IPS DF 6.9 (cell line): ENCODE measurements around the gene CTDNEP1.

ENCODE experiments used
- DNase-seq: peaks from one replicate; pipeline ENCODE4 v3.0.0-alpha.2; 2013; ENCODE audit warnings: low read depth, low spot score
- H3K27ac ChIP-seq: one replicate; pipeline ENCODE4 v1.5.1; 2013; ENCODE audit warnings: low read length, control low read depth
- H3K27me3 ChIP-seq: 2 replicates; pipeline ENCODE4 v1.6.1; 2013; ENCODE audit warnings: mild to moderate bottlenecking, low read length; ENCODE audit not compliant: control insufficient read depth, insufficient read depth
- H3K36me3 ChIP-seq: 2 replicates; pipeline ENCODE4 v1.6.1; 2013; ENCODE audit warnings: low read length; ENCODE audit not compliant: control insufficient read depth, insufficient read depth
- H3K4me1 ChIP-seq: 2 replicates; pipeline ENCODE4 v1.6.1; 2013; ENCODE audit warnings: low read length; ENCODE audit not compliant: control insufficient read depth, insufficient read depth
- H3K4me3 ChIP-seq: 2 replicates; pipeline ENCODE4 v1.5.1; 2013; ENCODE audit warnings: mild to moderate bottlenecking, low read length
- H3K9me3 ChIP-seq: 2 replicates; pipeline ENCODE4 v1.6.1; 2013; ENCODE audit warnings: low read length, inconsistent platforms; ENCODE audit not compliant: control insufficient read depth, insufficient read depth
- WGBS: extraction: QIAGEN DNeasy Blood & Tissue Kit; methylation state at CpG from one replicate; pipeline ENCODE4 v1.1.7; 2013; ENCODE audit warnings: mixed read lengths, missing lambda C conversion rate; ENCODE audit not compliant: insufficient read length, insufficient coverage; 5-methylcytosine and 5-hydroxymethylcytosine counted together

The CTDNEP1 gene

DNA sequence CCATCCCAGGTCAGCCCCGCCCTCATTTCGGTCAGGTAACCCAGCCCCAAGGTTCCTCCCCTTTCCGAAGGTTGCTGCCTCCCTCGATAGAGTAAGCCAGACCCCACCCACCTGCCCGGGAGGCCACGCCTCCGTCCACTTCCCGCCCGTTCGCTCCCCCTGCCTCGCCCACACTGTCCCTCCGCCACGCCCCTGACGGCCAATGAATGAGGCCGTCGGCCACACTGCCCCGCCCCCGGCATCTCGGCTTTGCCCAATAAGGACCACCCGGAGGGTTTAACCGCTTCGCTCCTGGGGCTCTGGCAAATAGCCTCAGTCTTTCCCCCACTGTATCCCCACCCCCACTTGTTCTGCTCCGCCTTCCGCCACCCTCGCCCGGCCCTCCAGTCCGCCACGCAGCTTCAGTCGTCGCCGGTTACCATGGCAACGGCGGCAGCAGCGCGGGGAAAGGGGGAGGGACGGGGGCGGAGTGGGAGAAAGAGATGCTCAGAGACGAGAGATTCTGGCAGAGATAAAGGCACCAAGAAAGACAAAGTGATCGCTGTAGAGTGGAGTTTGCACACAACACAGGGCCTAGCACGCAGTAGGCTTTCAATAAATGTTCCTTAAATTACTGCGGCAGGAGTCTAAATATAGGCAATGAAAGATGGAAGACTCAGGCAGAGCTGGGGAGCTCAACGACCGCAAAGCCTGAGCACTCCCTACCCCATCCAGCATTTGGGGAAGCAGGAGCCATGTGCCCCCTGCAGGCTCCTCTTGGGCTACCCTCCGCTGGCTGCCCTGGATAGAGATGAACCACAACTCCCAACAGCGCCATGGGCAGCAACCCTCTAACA is 37.0 kb downstream of the CTDNEP1 start:
- H3K36me3 ChIP-seq = no peaks in the 10 kb centered on the region
- no peak overlapping the region for H3K27ac ChIP-seq
- peak; percentile 99 for DNase-seq
- H3K4me3 ChIP-seq = peak overlapping the region; percentile 34; the same call in 1 of the 2 replicates
- WGBS = no CpG with 5 or more reads among the region's 45 CpGs
- no peaks in the 10 kb centered on the region for H3K27me3 ChIP-seq
- H3K4me1 ChIP-seq = peaks cover 3% of the 10 kb centered on the region
- H3K9me3 ChIP-seq = no peaks in the 10 kb centered on the region

DNA sequence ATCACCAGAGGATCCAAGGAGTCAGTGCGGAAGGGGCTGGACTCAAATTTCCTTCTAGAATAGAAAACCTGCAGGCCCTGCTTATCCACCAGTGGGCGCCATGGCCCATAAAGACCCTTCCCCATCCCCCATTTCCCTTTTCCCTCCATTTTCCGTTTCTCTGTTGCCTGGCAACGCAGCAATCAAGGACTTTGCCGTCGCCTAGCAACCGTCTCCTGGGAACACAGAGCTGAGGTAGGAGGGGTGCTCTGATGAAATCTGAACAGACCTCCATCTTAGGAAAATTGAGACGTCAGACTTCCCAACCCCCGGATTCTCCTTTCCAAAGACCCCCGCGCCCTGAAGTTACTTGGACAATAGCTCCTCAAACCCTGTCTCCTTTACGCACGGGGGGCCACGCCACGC is 37.6 kb downstream of the CTDNEP1 start:
- WGBS = no CpG with 5 or more reads among the region's 15 CpGs
- peak; percentile 98 for DNase-seq
- H3K36me3 ChIP-seq = no peaks in the 10 kb centered on the region
- H3K9me3 ChIP-seq = no peaks in the 10 kb centered on the region
- H3K27ac ChIP-seq = no peak overlapping the region
- no peaks in the 10 kb centered on the region for H3K27me3 ChIP-seq
- peak overlapping the region; percentile 34; the same call in 1 of the 2 replicates for H3K4me3 ChIP-seq
- H3K4me1 ChIP-seq = peaks cover 6% of the 10 kb centered on the region

DNA sequence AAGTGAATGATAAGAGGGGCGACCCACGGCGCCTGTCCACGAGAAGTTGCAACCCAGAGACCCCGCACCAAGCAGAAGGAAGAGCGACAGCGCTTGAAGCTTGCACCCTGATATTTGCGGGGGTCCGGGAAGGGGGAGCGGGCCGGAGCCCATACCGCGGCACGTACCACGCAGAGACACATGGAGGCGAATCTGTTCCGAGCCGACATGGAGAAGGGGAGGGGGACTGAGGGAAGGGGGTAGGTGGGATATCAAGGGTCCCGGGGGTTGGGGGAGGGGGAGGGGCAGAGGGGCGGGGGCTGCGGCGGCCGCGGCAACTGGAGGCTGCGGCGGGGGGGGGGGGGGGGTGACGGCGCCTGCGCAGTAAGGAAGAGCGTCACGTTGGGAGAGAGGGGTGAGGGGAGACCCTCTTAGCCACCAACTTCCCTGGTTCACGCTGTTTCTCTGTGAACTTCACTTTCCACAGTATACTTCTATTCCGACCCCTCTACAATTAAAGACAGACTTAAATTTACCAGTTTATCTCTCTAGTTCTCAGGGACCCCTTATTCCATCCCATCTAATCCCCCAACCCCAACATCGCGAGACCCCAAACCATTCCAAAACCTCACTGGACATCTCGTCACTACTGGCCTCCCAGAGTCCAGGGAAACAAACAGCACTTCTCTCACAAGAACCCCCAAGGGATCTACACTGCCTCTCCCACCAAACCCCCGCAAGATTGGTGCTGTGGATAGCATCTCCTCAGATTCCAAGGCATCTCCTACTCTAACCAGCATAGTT is 39.9 kb downstream of the CTDNEP1 start:
- Histone ChIP-seq H3K4me3 (peak overlapping the region; percentile 25; the same call in 1 of the 2 replicates), H3K27ac (no peak overlapping the region), H3K9me3 (no peaks in the 10 kb centered on the region), H3K4me1 (peaks cover 13% of the 10 kb centered on the region), H3K27me3 (no peaks in the 10 kb centered on the region), H3K36me3 (no peaks in the 10 kb centered on the region)
- DNase-seq = no peak
- WGBS = no CpG with 5 or more reads among the region's 37 CpGs

GRCh38 chr17:7208754-7209460 is 42.6 kb downstream of the CTDNEP1 start:
- Histone ChIP-seq H3K4me3 (no peak overlapping the region), H3K36me3 (0 out of 2 replicates have a peak, but pooled peaks cover 1% of the 10 kb centered on the region), H3K27ac (no peak overlapping the region), H3K9me3 (no peaks in the 10 kb centered on the region), H3K4me1 (peaks cover 17% of the 10 kb centered on the region), H3K27me3 (no peaks in the 10 kb centered on the region)
- no CpG with 5 or more reads among the region's 9 CpGs for WGBS
- no peak for DNase-seq

GRCh38 chr17:7208027-7208571 is 43.4 kb downstream of the CTDNEP1 start:
- no CpG with 5 or more reads among the region's 21 CpGs for WGBS

DNA sequence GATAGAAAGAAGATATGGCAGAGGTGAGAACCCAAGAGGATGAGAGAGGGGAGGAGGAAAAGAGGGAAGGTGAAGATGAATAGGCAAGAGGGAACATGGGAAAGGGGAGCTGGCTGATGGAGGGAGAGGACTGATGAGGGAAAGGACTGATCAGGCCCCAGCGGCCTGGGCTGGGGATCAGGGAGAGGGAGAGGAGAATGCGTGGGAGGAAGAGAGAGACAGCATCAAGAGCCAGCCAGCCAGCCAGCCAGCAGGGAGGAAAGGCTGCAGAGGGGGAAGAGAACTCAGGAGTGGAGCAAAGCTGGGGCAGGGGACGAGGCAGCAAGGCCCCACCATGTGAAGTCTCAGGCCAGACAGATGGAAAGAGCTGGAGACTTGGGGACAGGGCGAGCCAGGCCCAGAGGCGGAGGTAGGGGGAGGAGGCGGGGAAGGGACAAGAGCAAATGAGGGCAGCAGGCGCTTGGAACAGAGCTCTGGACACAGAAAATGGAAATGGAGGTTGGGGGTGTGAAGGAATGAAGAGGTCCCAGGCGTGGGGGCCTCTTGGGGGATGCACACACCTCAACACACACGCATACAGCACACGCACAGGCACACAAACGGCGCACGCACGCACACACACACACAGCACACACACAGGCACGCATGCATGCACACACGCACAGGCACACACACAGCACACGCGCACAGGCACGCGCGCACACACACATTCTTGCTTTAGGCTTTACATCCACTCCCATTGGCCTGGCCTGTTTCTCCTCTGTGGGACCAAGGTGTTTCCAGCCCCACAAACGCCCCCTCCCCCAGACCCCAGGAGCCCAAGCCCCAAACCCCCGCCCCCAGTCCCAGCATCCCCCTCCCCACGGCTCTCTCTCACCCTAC is 44.2 kb downstream of the CTDNEP1 start:
- Histone ChIP-seq H3K27ac (no peak overlapping the region), H3K27me3 (no peaks in the 10 kb centered on the region), H3K36me3 (peaks cover 14% of the 10 kb centered on the region; the same call in 1 of the 2 replicates), H3K4me3 (no peak overlapping the region; the same call in 1 of the 2 replicates), H3K4me1 (peaks cover 17% of the 10 kb centered on the region), H3K9me3 (no peaks in the 10 kb centered on the region)
- WGBS = no CpG with 5 or more reads among the region's 24 CpGs
- DNase-seq = no peak

More at GRCh38 chr17:7208027-7208571, 43.4 kb downstream of the CTDNEP1 start:
- Histone ChIP-seq H3K4me3 (peak overlapping the region; percentile 14; the same call in 1 of the 2 replicates), H3K27ac (no peak overlapping the region), H3K9me3 (no peaks in the 10 kb centered on the region), H3K36me3 (peaks cover 8% of the 10 kb centered on the region; the same call in 1 of the 2 replicates), H3K27me3 (no peaks in the 10 kb centered on the region), H3K4me1 (peaks cover 17% of the 10 kb centered on the region)
- DNase-seq = no peak

- Histone ChIP-seq H3K27ac (no peak overlapping the region), H3K4me1 (peaks cover 17% of the 10 kb centered on the region), H3K4me3 (peak overlapping the region; percentile 49; the same call in 1 of the 2 replicates), H3K27me3 (no peaks in the 10 kb centered on the region), H3K9me3 (no peaks in the 10 kb centered on the region), H3K36me3 (peaks cover 14% of the 10 kb centered on the region; the same call in 1 of the 2 replicates)
- 100% methylated on average over 1 of the region's 15 CpGs for WGBS
- no peak for DNase-seq
Observed at GRCh38 chr17:7205561-7205960, 46.0 kb downstream of the CTDNEP1 start.

DNA sequence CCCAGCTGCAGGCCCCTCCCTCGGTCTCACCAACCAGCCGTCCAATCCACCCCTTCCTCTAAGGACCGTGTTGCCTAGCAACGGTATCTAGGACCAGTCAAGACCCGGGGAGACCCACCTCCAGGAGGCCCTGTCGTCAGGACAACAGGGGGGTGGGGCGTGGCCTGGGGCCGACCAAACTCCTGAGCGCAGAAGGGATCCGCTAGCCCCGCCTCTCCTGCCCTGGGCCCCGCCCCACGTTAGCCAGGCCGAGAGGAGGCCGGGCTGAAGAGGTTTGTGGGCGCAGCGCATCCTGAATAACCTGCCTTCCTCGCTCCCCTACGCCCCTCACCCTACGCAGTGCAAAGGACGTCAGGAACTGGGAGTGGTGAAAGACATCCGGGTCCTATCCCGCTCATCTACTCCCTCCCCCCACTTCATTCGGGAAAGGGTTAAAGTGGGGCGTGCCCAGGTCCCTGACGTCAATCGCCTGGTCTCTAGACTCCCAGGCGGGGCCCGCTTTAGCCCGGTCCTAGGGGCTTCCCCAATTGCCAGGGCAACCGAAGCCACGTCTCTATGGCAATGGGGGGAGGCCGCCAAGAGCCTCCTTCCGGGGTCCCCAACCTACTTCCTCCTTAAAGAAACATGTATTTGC is 46.6 kb downstream of the CTDNEP1 start:
- WGBS = no CpG with 5 or more reads among the region's 34 CpGs
- H3K4me3 ChIP-seq = peak overlapping the region; percentile 49; the same call in 1 of the 2 replicates

DNA sequence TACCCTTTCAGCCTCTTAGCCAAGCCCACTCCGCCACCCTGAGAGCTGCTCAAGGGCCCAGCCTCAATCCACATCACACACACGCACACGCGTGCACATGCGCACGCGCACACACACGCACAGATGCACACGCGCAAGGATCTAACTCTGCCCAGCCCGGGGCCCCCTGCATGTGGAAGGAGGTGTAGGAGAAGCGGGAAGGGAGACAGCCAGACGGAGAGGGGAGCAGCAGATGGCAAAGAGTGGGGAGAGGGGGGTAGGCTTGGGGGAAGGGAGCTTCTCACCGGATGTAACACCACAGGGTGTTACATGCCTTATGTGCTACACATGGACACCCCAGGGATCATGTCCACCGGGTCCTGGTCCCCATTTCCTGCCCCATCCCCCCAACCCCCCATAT is 47.2 kb downstream of the CTDNEP1 start:
- no CpG with 5 or more reads among the region's 15 CpGs for WGBS
- Histone ChIP-seq H3K27me3 (no peaks in the 10 kb centered on the region), H3K9me3 (no peaks in the 10 kb centered on the region), H3K27ac (no peak overlapping the region), H3K36me3 (peaks cover 14% of the 10 kb centered on the region; the same call in 1 of the 2 replicates), H3K4me1 (peaks cover 17% of the 10 kb centered on the region), H3K4me3 (no peak overlapping the region; the same call in 1 of the 2 replicates)
- no peak for DNase-seq

More for the DNA sequence above, 46.6 kb downstream of the CTDNEP1 start:
- H3K4me1 ChIP-seq = peaks cover 17% of the 10 kb centered on the region
- H3K36me3 ChIP-seq = peaks cover 14% of the 10 kb centered on the region; the same call in 1 of the 2 replicates
- no peaks in the 10 kb centered on the region for H3K27me3 ChIP-seq
- no peaks in the 10 kb centered on the region for H3K9me3 ChIP-seq
- DNase-seq = peak; percentile 89
- no peak overlapping the region for H3K27ac ChIP-seq
